ENCODE measurements around the gene PDXDC1. TPM values are rescaled to one million over a fixed set of nuclear protein-coding genes. Genes with fewer than 3 reads are reported as not detected.
"Not testable (repeated sequence)": the region's sequence is repeated elsewhere in the genome, so short reads cannot be mapped to it uniquely, and the experiment has no call there.

PDXDC1 gene
- total RNA-seq, 1 donor from 2014 or later = 119 TPM

DNA sequence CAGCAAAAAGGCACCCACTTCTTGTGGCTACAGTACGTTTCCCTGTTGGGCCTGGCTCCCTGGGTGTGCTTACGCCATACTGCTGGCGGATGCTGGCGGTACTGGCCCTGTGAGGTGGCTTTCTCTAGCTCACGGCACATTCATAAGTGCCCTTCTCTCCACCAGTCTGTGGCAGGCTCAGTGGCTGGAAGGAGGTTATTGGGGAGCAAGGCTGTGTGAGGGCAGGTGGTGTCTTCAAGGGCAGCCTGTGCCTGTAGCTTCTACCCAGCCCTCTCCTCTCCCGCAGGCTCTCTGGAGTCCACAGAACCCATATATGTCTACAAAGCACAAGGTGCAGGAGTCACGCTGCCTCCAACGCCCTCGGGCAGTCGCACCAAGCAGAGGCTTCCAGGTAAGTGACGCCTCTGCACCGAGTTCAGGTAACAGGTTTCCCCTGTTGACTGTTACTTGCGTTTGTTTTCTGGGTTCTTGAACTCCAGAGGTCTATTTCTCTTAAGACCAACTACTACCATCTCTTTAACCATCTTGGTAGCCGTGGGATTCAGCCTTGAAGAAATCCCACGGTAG, 60.4 kb downstream of the PDXDC1 start:
- no peak for DNase-seq (ENCODE audit: low read depth in 2 of 2)

- no peak for DNase-seq (ENCODE audit: low read depth in 2 of 2)
These were observed 62.2 kb downstream of the PDXDC1 start for GRCh38 chr16:15037003-15037402.

- DNase-seq (ENCODE audit: low read depth in 2 of 2) = no peak
These were observed 62.9 kb downstream of the PDXDC1 start for GRCh38 chr16:15037745-15038144.

DNA sequence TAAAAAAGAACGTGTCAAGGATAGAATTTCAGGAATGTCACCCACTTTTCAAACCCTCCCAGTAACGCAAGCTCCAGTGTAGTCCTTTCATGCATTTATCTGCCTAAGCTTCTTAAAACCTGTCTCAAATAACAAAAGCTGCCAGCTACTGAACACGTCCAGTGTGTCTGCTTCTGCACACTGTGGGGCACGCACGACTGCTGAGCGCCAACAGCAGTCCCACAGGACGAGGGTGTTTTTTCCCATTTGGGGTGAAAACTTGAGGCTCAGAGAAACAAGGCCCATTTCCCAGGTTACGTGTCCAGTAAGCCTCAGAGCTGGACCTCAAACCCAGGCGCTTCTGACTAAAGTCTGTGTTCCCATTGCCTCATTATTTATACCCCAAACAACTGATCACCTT, 63.9 kb downstream of the PDXDC1 start:
- DNase-seq (ENCODE audit: low read depth in 2 of 2) = no peak

DNA sequence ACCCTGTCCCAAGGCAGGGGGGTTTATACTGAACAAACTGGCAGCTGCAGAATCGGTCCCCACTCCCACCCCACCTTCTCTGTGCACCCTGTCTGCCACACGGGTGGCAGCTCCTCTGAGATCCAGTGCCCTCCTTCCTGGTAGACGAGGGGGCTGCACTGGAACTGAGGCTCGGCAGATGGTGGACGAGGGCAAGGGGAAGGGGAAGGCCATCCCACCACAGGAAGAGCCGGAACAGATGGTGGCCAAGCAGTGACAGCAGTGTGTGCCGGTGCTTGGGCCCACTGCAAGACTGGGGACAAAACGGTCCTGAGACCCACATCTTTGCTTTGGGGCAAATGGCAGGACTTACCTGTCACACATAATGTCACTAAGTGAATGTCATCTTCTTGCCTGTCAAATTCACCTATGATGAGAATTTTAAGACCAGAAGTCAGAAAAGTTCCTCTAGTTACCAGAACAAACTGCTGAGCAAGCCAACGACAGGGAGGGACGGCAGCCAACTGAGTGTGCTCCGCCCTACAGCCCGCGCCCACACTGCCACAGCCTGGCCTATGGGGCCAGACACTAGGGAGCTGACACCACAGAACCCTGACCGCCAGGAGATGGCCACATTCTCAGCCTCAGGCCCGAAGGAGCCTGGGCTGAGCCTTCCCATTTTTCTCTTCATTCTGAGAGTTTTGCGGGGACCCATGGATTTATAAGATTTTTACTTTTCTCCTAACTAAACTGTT, 66.6 kb downstream of the PDXDC1 start:
- DNase-seq (ENCODE audit: low read depth in 2 of 2) = peak; percentile 51 to 79

GRCh38 chr16:15043344-15043743, 68.5 kb downstream of the PDXDC1 start:
- DNase-seq (ENCODE audit: low read depth in 2 of 2) = no peak

DNA sequence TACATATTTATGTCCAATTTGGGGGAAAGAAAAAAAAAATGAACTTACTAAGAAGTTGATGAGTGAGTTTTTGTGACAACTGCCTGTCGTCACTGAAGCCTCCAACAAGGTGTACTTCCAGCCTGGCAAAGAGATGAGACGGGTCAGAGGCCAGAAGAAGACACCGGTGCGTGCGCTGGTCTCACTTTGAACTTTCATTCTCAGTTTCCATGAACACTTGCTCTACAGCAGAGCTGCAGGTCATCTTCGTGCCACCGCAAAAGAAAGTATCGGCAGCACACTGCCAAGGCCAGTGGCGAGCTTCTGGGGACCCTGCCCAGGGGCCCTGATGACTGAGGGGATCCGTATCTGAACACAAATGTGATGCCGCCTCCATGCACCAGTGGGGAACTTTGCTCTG, 69.5 kb downstream of the PDXDC1 start:
- no peak for DNase-seq (ENCODE audit: low read depth in 2 of 2)

- not testable (repeated sequence) for DNase-seq (ENCODE audit: low read depth in 2 of 2)
These were observed 70.4 kb downstream of the PDXDC1 start for GRCh38 chr16:15045270-15045669.

- DNase-seq (ENCODE audit: low read depth in 2 of 2) = no peak
These were observed 72.0 kb downstream of the PDXDC1 start for GRCh38 chr16:15046692-15047376.

- peak; percentile 29 to 92 for DNase-seq (ENCODE audit: low read depth in 2 of 2)
These were observed 74.9 kb downstream of the PDXDC1 start for GRCh38 chr16:15049581-15050180.

DNA sequence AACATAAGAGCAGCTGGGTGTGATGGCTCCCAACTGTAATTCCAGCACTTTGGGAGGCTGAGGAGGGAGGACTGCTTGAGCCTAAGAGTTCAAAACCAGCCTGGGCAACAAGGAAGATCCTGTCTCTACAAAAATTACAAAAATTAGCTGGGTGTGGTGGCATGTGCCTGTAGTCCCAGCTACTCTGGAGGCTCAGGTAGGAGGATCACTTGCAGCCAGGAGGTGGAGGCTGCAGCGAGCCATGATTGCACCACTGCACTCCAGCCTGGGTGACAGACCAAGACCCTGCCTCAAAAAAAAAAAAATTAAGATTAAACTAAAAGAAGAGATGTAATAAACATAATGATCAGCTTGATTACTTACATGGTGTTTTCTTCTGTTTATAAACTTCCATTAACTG, 75.6 kb downstream of the PDXDC1 start:
- not testable (repeated sequence) for DNase-seq (ENCODE audit: low read depth in 2 of 2)

GRCh38 chr16:15051387-15051951, 76.6 kb downstream of the PDXDC1 start:
- no peak for DNase-seq (ENCODE audit: low read depth in 2 of 2)

- DNase-seq (ENCODE audit: low read depth in 2 of 2) = peak in 1 of 2 donors; percentile 28
These were observed 78.1 kb downstream of the PDXDC1 start for GRCh38 chr16:15052747-15053476.

DNA sequence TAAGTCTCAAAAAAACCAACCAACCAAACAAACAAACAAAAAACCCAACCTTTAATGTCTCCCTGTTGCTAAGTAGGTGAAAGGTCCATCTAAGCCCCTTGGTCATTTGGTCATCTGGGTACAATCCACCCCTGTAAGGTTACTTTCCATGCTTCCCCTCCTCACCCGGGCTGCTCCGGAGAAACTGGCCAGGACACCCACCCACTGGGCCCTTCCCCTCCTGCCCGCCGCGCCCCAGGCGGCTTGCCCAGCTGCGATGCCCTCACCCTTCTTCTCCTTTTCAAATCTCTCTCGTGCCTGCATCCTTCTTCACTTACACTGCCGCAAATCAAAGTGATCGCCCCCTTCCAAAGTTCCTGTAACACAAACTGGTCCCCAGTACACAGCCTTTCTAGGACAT, 79.1 kb downstream of the PDXDC1 start:
- no peak for DNase-seq (ENCODE audit: low read depth in 2 of 2)

GRCh38 chr16:15054357-15055140, 79.7 kb downstream of the PDXDC1 start:
- peak; percentile 5 to 27 for DNase-seq (ENCODE audit: low read depth in 2 of 2)

DNA sequence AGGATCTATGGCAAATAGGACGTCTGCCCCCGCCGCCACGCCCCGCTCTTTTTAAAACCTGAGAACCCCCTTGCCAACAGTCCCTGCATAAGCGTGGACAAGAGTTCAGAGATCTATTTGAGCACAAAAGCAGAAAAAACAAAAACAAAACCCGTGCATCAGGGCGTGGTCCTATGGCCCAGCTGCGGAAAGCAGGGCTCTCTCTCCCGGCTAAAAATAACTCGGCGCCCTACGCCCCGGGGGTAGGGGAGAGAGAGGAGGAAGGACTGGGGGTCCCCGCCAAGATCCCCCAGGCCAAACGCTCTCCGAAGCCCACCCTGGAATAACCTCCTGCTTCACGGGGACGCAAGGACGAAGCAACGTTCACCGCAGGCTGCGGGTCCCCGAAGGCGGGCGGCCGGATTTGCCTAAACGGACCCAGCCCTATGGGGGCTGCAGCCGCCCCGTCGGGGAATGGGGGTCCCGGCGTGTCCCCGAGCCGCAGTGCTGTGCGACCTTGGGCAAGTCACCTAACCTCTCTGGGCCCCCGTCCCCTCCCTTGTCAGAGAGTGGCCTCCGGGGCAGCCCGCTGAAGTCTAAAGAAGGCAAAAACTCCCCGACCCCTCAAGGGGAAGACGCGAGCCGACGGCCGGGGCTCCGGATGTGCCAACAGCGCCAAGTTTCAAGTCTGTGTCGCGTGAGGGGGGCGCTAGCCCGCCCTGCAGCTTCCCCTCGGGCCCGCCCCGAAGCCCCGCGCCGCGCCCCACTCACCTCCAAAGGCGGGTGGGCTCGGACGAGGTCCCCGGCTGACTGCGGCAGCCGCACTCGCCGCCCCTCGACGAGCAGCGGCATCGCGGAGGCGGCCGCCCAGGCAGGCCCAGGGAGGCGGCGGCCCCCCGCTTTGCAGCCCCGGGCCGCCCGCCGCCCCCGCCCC, 80.6 kb downstream of the PDXDC1 start:
- peak; percentile 36 to 66 for DNase-seq (ENCODE audit: low read depth in 2 of 2)

DNA sequence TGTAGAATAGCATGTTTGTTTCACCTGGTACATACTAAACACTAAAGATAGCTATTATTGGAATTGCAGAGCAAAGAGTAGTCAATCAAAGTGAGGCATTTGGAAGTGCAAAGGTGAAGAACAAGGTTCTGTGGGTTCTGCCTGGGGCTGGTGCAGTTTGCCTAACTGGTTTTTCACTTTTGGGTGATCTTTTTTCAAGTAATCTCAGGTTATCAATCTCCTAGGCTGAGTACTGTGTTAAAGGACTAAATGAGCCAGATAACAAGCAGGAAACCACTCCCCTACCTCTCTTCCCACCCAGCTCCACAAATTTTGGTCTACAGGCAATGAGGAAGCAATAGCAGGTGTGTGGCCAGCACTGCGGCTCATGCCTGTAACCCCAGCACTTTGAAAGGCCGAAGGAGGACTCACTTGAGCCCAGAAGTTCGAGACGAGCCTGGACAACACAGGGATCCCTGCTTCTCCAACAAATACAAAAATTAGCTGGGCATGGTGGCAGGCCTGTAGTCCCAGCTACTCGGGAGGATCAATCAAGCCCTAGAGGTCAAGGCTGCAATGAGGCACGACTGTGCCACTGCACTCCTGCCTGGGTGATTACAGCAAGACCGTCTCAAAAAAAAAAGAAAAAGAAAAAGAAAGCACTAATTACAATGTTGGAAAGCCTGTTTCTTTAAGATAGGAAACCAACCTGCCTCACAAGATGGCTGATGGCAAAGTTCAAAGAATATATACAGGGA, 83.0 kb downstream of the PDXDC1 start:
- no peak for DNase-seq (ENCODE audit: low read depth in 2 of 2)

GRCh38 chr16:15059324-15059723, 84.5 kb downstream of the PDXDC1 start:
- DNase-seq (ENCODE audit: low read depth in 2 of 2) = no peak

Data from lung microvascular endothelial cell (primary cell).